Upper lobe of left lung (tissue), 4 donors: Measurements from ENCODE around the gene ALLC.

Experiments used
- POLR2A ChIP-seq, 4 donors: fragments of 450-650 bp; IDR thresholded peaks; one replicate each; pipeline ENCODE4 v1.5.1; 2016 to 2017; ENCODE audit warnings: antibody characterized with exemption in 4 of 4, mild to moderate bottlenecking in 2 of 4
- POLR2AphosphoS5 ChIP-seq, 2 donors: sonication (generic); formaldehyde crosslinking; IDR thresholded peaks; one replicate each; pipeline ENCODE4 v1.5.1; 2017; ENCODE audit warnings: antibody characterized with exemption in 2 of 2

DNA sequence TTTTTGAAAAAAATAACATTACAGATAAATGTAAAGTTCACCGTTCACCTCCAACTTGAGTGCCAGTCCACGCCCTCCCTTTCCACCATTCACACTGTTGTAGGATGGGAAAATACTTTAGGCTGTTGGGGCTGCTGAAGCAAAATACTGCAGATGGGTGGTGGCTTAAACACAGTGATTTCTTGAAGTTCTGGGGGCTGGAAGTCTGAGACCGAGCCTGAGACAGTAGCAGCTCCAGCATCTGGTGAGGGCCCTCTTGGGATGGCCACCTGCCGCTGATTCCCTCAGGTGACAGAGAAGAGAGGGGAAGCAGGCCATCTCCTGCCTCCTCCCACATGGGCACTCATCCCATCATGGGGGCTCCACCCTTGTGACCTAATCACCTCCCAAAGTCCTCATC lies 17.7 kb downstream of the ALLC start:
- TF ChIP-seq POLR2A (IDR thresholded peaks at IDR 0.05) (no peak), POLR2AphosphoS5 (IDR thresholded peaks at IDR 0.05) (no peak)
